ENCODE data around the gene BCAS3. TPM values are rescaled to one million over a fixed set of nuclear protein-coding genes. Genes with fewer than 3 reads are reported as not detected.

The BCAS3 gene
- total and polyA plus RNA-seq, 4 experiments from 2014 or later: 27.0 to 45.2 (median 41.2) TPM

GRCh38 chr17:61196799-61197198 is 519.1 kb downstream of the BCAS3 start:
- H3K27me3 ChIP-seq (ENCODE audit: insufficient read depth, low read length): no peaks in the 10 kb centered on the region
- intact Hi-C loops (cut with micrococcal nuclease): no loop called here
- Mint-ChIP-seq H3K27me3 (no peaks in the 10 kb centered on the region), H3K9me3 (no peaks in the 10 kb centered on the region), H3K4me1 (peaks cover 0 to 4% (median under 1%) of the 10 kb centered on the region in 4 donors), H3K4me3 (no peak overlapping the region), H3K36me3 (peaks cover 0 to 4% of the 10 kb centered on the region in 2 donors), H3K27ac (no peak overlapping the region)
- ChIA-PET CTCF (ENCODE audit: partially characterized antibody) (no interaction called here), POLR2A (ENCODE audit: partially characterized antibody) (no interaction called here)
- H3K27ac ChIP-seq (ENCODE audit: low read depth, low read length): no peak overlapping the region
- DNase-seq: no peak
- no peaks in the 10 kb centered on the region for H3K4me1 ChIP-seq (ENCODE audit: insufficient read depth, low read length)
- no peaks in the 10 kb centered on the region for H3K36me3 ChIP-seq (ENCODE audit: insufficient read depth, low read length)
- H3K9me3 ChIP-seq (ENCODE audit: control insufficient read depth in 1 of 2, low read length in 2 of 2): no peaks in the 10 kb centered on the region
- no peak overlapping the region for H3K4me3 ChIP-seq (ENCODE audit: low read length in 2 of 2)

- H3K4me3 Mint-ChIP-seq: no peak overlapping the region
- Histone ChIP-seq H3K4me1 (ENCODE audit: insufficient read depth, low read length) (no peaks in the 10 kb centered on the region), H3K27ac (ENCODE audit: low read depth, low read length) (no peak overlapping the region), H3K9me3 (ENCODE audit: control insufficient read depth in 1 of 2, low read length in 2 of 2) (no peaks in the 10 kb centered on the region), H3K36me3 (ENCODE audit: insufficient read depth, low read length) (no peaks in the 10 kb centered on the region), H3K4me3 (ENCODE audit: low read length in 2 of 2) (no peak overlapping the region), H3K27me3 (ENCODE audit: insufficient read depth, low read length) (no peaks in the 10 kb centered on the region)
- intact Hi-C loops (cut with micrococcal nuclease): no loop called here
- peaks cover 0 to 12% of the 10 kb centered on the region in 2 donors for H3K36me3 Mint-ChIP-seq
- ChIA-PET CTCF (ENCODE audit: partially characterized antibody) (interaction anchor here (1.0 kb wide), 1 partner anchor 9 kb away, joined by 3 read pairs; no protein-coding TSS in a partner anchor), POLR2A (ENCODE audit: partially characterized antibody) (interaction anchor here (0.9 kb wide), 1 partner anchor 10 kb away, joined by 3 read pairs; no protein-coding TSS in a partner anchor)
- DNase-seq: no peak
- H3K27ac Mint-ChIP-seq: no peak overlapping the region
- H3K4me1 Mint-ChIP-seq: peaks cover 0 to 4% (median under 1%) of the 10 kb centered on the region in 4 donors
- no peaks in the 10 kb centered on the region for H3K27me3 Mint-ChIP-seq
- no peaks in the 10 kb centered on the region for H3K9me3 Mint-ChIP-seq
These were observed 522.0 kb downstream of the BCAS3 start for GRCh38 chr17:61199431-61200338.

GRCh38 chr17:61200339-61200715 is 522.7 kb downstream of the BCAS3 start:
- Mint-ChIP-seq H3K4me1 (peaks cover 0 to 4% (median under 1%) of the 10 kb centered on the region in 4 donors), H3K36me3 (peaks cover 0 to 12% of the 10 kb centered on the region in 2 donors), H3K27ac (no peak overlapping the region), H3K27me3 (no peaks in the 10 kb centered on the region), H3K9me3 (no peaks in the 10 kb centered on the region), H3K4me3 (no peak overlapping the region)
- H3K9me3 ChIP-seq (ENCODE audit: control insufficient read depth in 1 of 2, low read length in 2 of 2): no peaks in the 10 kb centered on the region
- intact Hi-C loops (cut with micrococcal nuclease): no loop called here
- ChIA-PET CTCF (ENCODE audit: partially characterized antibody) (no interaction called here), POLR2A (ENCODE audit: partially characterized antibody) (interaction anchor here (0.9 kb wide), 1 partner anchor 11 kb away, joined by 3 read pairs; no protein-coding TSS in a partner anchor)
- no peaks in the 10 kb centered on the region for H3K27me3 ChIP-seq (ENCODE audit: insufficient read depth, low read length)
- H3K4me3 ChIP-seq (ENCODE audit: low read length in 2 of 2): no peak overlapping the region
- no peaks in the 10 kb centered on the region for H3K4me1 ChIP-seq (ENCODE audit: insufficient read depth, low read length)
- no peak overlapping the region for H3K27ac ChIP-seq (ENCODE audit: low read depth, low read length)
- H3K36me3 ChIP-seq (ENCODE audit: insufficient read depth, low read length): no peaks in the 10 kb centered on the region
- DNase-seq: no peak

- H3K27me3 Mint-ChIP-seq: no peaks in the 10 kb centered on the region
- no peaks in the 10 kb centered on the region for H3K9me3 ChIP-seq (ENCODE audit: control insufficient read depth in 1 of 2, low read length in 2 of 2)
- H3K27me3 ChIP-seq (ENCODE audit: insufficient read depth, low read length): no peaks in the 10 kb centered on the region
- H3K4me3 Mint-ChIP-seq: no peak overlapping the region
- no peaks in the 10 kb centered on the region for H3K36me3 ChIP-seq (ENCODE audit: insufficient read depth, low read length)
- no peak overlapping the region for H3K27ac Mint-ChIP-seq
- peaks cover 0 to 12% of the 10 kb centered on the region in 2 donors for H3K36me3 Mint-ChIP-seq
- DNase-seq: no peak
- CTCF ChIA-PET (ENCODE audit: partially characterized antibody): no interaction called here
- intact Hi-C loops (cut with micrococcal nuclease): no loop called here
- no peak overlapping the region for H3K4me3 ChIP-seq (ENCODE audit: low read length in 2 of 2)
- H3K4me1 Mint-ChIP-seq: peaks cover 0 to 4% (median under 1%) of the 10 kb centered on the region in 4 donors
- no peaks in the 10 kb centered on the region for H3K9me3 Mint-ChIP-seq
- POLR2A ChIA-PET (ENCODE audit: partially characterized antibody): no interaction called here
- H3K4me1 ChIP-seq (ENCODE audit: insufficient read depth, low read length): no peaks in the 10 kb centered on the region
- no peak overlapping the region for H3K27ac ChIP-seq (ENCODE audit: low read depth, low read length)
These were observed 523.6 kb downstream of the BCAS3 start for GRCh38 chr17:61201211-61201610.

- CTCF ChIA-PET (ENCODE audit: partially characterized antibody): interaction anchor here (1.3 kb wide), 1 partner anchor 12 kb away, joined by 3 read pairs; no protein-coding TSS in a partner anchor
- Histone ChIP-seq H3K4me3 (ENCODE audit: low read length in 2 of 2) (no peak overlapping the region), H3K27ac (ENCODE audit: low read depth, low read length) (no peak overlapping the region), H3K36me3 (ENCODE audit: insufficient read depth, low read length) (no peaks in the 10 kb centered on the region), H3K4me1 (ENCODE audit: insufficient read depth, low read length) (no peaks in the 10 kb centered on the region), H3K9me3 (ENCODE audit: control insufficient read depth in 1 of 2, low read length in 2 of 2) (no peaks in the 10 kb centered on the region), H3K27me3 (ENCODE audit: insufficient read depth, low read length) (no peaks in the 10 kb centered on the region)
- Mint-ChIP-seq H3K9me3 (no peaks in the 10 kb centered on the region), H3K4me1 (peaks cover 0 to 4% (median under 1%) of the 10 kb centered on the region in 4 donors), H3K36me3 (peaks cover 0 to 12% of the 10 kb centered on the region in 2 donors), H3K4me3 (no peak overlapping the region), H3K27me3 (no peaks in the 10 kb centered on the region), H3K27ac (no peak overlapping the region)
- intact Hi-C loops (cut with micrococcal nuclease): no loop called here
- POLR2A ChIA-PET (ENCODE audit: partially characterized antibody): no interaction called here
- no peak for DNase-seq
These were observed 524.9 kb downstream of the BCAS3 start for GRCh38 chr17:61202564-61202963.

GRCh38 chr17:61203671-61204131 is 526.0 kb downstream of the BCAS3 start:
- ChIA-PET CTCF (ENCODE audit: partially characterized antibody) (interaction anchor here (1.3 kb wide), 1 partner anchor 13 kb away, joined by 3 read pairs; no protein-coding TSS in a partner anchor), POLR2A (ENCODE audit: partially characterized antibody) (no interaction called here)
- H3K36me3 ChIP-seq (ENCODE audit: insufficient read depth, low read length): no peaks in the 10 kb centered on the region
- Mint-ChIP-seq H3K4me1 (peaks cover 0 to 4% (median under 1%) of the 10 kb centered on the region in 4 donors), H3K4me3 (no peak overlapping the region), H3K9me3 (no peaks in the 10 kb centered on the region), H3K27ac (no peak overlapping the region), H3K36me3 (peaks cover 0 to 12% of the 10 kb centered on the region in 2 donors), H3K27me3 (no peaks in the 10 kb centered on the region)
- H3K27ac ChIP-seq (ENCODE audit: low read depth, low read length): no peak overlapping the region
- H3K4me1 ChIP-seq (ENCODE audit: insufficient read depth, low read length): no peaks in the 10 kb centered on the region
- H3K4me3 ChIP-seq (ENCODE audit: low read length in 2 of 2): no peak overlapping the region
- no peaks in the 10 kb centered on the region for H3K9me3 ChIP-seq (ENCODE audit: control insufficient read depth in 1 of 2, low read length in 2 of 2)
- DNase-seq: no peak
- H3K27me3 ChIP-seq (ENCODE audit: insufficient read depth, low read length): no peaks in the 10 kb centered on the region
- intact Hi-C loops (cut with micrococcal nuclease): no loop called here

- Histone ChIP-seq H3K36me3 (ENCODE audit: insufficient read depth, low read length) (no peaks in the 10 kb centered on the region), H3K27me3 (ENCODE audit: insufficient read depth, low read length) (no peaks in the 10 kb centered on the region), H3K9me3 (ENCODE audit: control insufficient read depth in 1 of 2, low read length in 2 of 2) (no peaks in the 10 kb centered on the region), H3K27ac (ENCODE audit: low read depth, low read length) (no peak overlapping the region), H3K4me1 (ENCODE audit: insufficient read depth, low read length) (no peaks in the 10 kb centered on the region), H3K4me3 (ENCODE audit: low read length in 2 of 2) (no peak overlapping the region)
- Mint-ChIP-seq H3K4me3 (no peak overlapping the region), H3K4me1 (peaks cover 0 to 2% (median 0%) of the 10 kb centered on the region in 4 donors), H3K9me3 (no peaks in the 10 kb centered on the region), H3K36me3 (peaks cover 0 to 12% of the 10 kb centered on the region in 2 donors), H3K27me3 (no peaks in the 10 kb centered on the region), H3K27ac (no peak overlapping the region)
- ChIA-PET CTCF (ENCODE audit: partially characterized antibody) (no interaction called here), POLR2A (ENCODE audit: partially characterized antibody) (no interaction called here)
- DNase-seq: no peak
- intact Hi-C loops (cut with micrococcal nuclease): no loop called here
These were observed 526.8 kb downstream of the BCAS3 start for GRCh38 chr17:61204456-61204855.
